Bronchial epithelial cell (primary cell): ENCODE measurements around the gene TRABD2B. TPM values are rescaled to one million over a fixed set of nuclear protein-coding genes. Genes with fewer than 3 reads are reported as not detected.

Experiments
- DNase-seq: peaks from one replicate; pipeline ENCODE4 v3.0.0-alpha.2; 2010; ENCODE audit warnings: low read depth
- FAIRE-seq: peaks from 2 replicates; lab custom pipeline; 2011; peaks lifted over from hg19 to GRCh38; lab: Jason Lieb, UNC
- H3K27me3 ChIP-seq: 2 replicates; pipeline ENCODE4 v1.5.1; 2011; ENCODE audit warnings: low read length; ENCODE audit not compliant: control insufficient read depth, insufficient read depth
- H3K36me3 ChIP-seq: 2 replicates; pipeline ENCODE4 v1.5.1; 2011; ENCODE audit warnings: low read length; ENCODE audit not compliant: control insufficient read depth, insufficient read depth
- H3K4me3 ChIP-seq: 2 replicates; pipeline ENCODE4 v1.5.1; 2011; ENCODE audit warnings: mild to moderate bottlenecking, low read depth, low read length, control low read depth
- total RNA-seq: library from RNA; depleted of rRNA; stranded (reverse); fragments of >200 nt; gene quantifications from 2 replicates; pipeline ENCODE4 v1.2.1, GENCODE V29; 2014
- TF ChIP-seq, protein P1 (sequence below): IDR thresholded peaks from 2 replicates; pipeline ENCODE4 v1.5.1; 2011; ENCODE audit warnings: mild to moderate bottlenecking, moderate library complexity, low read length, control low read depth, inconsistent platforms; ENCODE audit not compliant: insufficient read depth, severe bottlenecking

The TRABD2B gene
- total RNA-seq, 1 donor from 2014 or later: under 0.01 TPM

DNA sequence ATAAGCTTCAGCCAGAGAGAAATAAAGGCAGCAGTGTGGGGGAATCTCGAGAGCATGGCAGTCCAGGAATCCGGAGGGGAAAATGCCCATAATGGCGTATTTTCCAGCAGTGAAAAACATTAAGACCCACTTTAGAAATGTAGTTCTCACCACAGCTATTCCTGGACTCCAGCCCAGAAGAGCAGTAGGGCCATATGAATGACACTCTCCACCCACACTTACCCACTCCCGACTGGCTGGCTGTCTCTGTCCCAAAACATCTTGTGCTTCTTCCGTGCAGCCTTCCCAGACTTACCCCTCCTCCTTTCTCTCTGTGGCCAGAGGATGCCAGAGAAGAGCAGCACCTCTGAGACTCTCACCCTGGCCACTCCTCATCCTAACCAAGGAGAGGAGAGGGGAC lies 56.4 kb downstream of the TRABD2B start:
- Histone ChIP-seq H3K27me3 (peaks cover 2% of the 10 kb centered on the region), H3K36me3 (no peaks in the 10 kb centered on the region), H3K4me3 (no peak overlapping the region)
- no peak for DNase-seq
- TF ChIP-seq, protein P1, sequence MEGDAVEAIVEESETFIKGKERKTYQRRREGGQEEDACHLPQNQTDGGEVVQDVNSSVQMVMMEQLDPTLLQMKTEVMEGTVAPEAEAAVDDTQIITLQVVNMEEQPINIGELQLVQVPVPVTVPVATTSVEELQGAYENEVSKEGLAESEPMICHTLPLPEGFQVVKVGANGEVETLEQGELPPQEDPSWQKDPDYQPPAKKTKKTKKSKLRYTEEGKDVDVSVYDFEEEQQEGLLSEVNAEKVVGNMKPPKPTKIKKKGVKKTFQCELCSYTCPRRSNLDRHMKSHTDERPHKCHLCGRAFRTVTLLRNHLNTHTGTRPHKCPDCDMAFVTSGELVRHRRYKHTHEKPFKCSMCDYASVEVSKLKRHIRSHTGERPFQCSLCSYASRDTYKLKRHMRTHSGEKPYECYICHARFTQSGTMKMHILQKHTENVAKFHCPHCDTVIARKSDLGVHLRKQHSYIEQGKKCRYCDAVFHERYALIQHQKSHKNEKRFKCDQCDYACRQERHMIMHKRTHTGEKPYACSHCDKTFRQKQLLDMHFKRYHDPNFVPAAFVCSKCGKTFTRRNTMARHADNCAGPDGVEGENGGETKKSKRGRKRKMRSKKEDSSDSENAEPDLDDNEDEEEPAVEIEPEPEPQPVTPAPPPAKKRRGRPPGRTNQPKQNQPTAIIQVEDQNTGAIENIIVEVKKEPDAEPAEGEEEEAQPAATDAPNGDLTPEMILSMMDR: no peak
- no peak for FAIRE-seq

DNA sequence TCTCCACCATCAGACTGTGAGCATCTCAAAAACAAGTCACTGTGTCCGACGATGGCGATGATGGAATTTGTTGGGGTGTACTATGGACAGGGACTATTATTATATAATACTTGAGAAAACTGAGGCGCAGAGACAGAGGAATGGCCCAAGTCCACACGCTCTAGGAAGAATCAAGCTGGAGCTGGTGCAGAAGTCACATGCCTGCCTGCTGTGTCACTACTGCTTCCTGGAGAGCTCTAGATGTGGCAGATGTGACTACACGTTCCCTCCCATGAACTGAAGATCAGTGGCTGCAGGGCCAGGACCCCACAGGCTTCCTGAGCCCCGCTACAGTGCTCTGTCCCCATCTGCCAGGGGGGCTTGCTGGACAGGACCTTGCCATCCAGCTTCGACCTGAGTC lies 56.9 kb downstream of the TRABD2B start:
- Histone ChIP-seq H3K36me3 (no peaks in the 10 kb centered on the region), H3K27me3 (peaks cover 2% of the 10 kb centered on the region), H3K4me3 (no peak overlapping the region)
- TF ChIP-seq, protein P1: no peak
- DNase-seq: no peak
- FAIRE-seq: no peak

DNA sequence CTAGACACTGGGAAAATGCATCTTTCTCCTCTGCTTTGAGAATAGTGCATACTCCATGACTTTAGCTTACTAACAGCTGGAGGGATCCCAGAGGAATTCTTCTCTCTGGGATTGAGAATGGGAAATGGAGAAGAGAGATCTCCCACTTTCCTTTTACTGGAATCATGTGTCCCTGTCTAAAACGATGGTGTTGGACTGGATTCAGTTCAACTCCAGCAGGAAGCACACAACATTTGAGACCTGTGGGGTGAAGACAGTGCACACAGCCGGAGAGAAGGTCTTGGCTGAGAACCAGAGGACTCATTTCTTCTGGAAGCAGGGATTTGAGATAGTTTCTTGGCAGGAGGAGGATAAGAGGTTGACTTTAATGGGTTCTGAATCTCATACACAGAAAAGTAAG lies 58.7 kb downstream of the TRABD2B start:
- no peaks in the 10 kb centered on the region for H3K27me3 ChIP-seq
- H3K36me3 ChIP-seq: no peaks in the 10 kb centered on the region
- TF ChIP-seq, protein P1: no peak
- no peak for DNase-seq
- FAIRE-seq: no peak
- no peak overlapping the region for H3K4me3 ChIP-seq

DNA sequence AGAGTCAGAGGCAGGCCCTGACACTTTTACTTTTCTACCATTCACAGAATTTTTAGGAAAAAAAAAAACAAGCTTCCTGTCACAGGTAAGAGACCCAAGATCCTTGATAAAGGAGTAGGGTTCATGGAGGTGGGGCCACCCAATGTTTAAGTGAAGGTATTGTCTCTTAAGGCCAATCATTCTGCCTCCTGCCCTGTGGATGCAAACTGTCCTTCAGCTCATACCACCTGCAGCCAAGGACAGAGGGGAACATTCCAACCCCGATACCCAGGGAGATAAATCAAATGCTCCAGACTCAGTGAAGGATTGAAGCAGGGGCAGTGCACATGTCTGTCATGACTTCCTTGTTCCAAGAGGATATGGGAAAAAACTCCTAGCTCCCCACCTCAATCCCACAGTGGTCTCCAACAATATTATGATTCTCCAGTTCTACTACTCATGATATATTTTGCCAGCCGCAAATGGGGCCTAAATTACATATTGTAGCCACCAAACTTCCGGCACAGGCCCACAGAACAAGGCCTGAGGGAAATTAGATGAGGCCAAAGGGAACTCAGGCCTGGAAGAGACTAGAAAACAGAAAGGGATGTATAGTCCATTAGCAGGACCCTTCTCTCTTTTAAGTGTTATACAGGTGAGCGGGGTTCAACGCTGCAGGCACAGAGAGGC lies 59.5 kb downstream of the TRABD2B start:
- TF ChIP-seq, protein P1: no peak
- Histone ChIP-seq H3K27me3 (no peaks in the 10 kb centered on the region), H3K4me3 (no peak overlapping the region), H3K36me3 (no peaks in the 10 kb centered on the region)
- no peak for FAIRE-seq
- no peak for DNase-seq

DNA sequence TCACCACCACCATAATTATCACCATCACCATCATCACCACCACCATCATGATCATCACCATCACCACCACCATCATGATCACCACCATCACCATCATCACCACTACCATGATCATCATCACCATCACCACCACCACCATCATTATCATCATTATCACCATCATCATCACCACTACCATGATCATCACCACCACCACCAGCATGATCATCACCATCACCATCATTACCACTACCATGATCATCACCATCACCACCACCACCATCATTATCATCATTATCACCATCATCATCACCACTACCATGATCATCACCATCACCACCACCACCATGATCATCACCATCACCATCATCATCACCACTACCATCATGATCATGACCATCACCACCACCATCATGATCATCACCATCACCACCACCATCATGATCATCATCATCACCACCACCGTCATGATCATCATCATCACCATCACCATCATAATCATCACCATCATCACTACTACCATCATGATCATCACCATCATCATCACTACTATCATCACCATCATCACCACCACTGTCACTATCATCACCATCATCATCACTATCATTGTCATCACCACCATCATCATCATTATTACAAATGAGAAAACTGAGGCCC lies 60.2 kb downstream of the TRABD2B start:
- FAIRE-seq: peak; percentile 99
- no peak for DNase-seq
- Histone ChIP-seq H3K27me3 (no peaks in the 10 kb centered on the region), H3K4me3 (no peak overlapping the region), H3K36me3 (no peaks in the 10 kb centered on the region)
- TF ChIP-seq, protein P1: no peak

DNA sequence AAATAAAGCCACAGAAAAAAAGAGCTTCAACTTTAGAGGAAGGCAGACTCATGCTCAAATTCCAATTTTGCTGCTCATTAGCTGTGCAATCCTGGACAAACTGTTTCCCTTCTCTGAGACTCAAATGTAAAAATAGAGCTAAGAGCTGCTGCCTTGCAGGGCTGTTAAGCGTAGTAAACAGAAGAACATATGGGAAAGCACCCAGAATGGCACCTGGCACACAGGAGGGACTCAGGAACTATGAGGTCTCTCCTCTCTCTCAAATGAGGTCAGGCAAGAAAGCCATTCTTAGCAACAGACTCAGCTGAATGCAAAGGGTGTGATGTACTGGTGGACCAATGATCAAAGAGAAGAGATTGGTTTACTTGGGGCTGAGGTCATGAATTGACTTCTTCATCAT lies 61.3 kb downstream of the TRABD2B start:
- FAIRE-seq: no peak
- DNase-seq: no peak
- TF ChIP-seq, protein P1: no peak

More for the DNA sequence above, 61.3 kb downstream of the TRABD2B start:
- Histone ChIP-seq H3K27me3 (no peaks in the 10 kb centered on the region), H3K36me3 (no peaks in the 10 kb centered on the region), H3K4me3 (no peak overlapping the region)
